HG03135 (cell line): ENCODE results near the gene JCHAIN.
"Not testable (repeated sequence)": the region's sequence is repeated elsewhere in the genome, so short reads cannot be mapped to it uniquely, and the experiment has no call there.

Source experiments
- ATAC-seq: cut with Tn5 transposase; IDR thresholded peaks from one replicate; pipeline ENCODE4 v1.9.1; 2021; ENCODE audit warnings: mild to moderate bottlenecking, moderate library complexity; ENCODE audit not compliant: unreplicated experiment

Gene JCHAIN

DNA sequence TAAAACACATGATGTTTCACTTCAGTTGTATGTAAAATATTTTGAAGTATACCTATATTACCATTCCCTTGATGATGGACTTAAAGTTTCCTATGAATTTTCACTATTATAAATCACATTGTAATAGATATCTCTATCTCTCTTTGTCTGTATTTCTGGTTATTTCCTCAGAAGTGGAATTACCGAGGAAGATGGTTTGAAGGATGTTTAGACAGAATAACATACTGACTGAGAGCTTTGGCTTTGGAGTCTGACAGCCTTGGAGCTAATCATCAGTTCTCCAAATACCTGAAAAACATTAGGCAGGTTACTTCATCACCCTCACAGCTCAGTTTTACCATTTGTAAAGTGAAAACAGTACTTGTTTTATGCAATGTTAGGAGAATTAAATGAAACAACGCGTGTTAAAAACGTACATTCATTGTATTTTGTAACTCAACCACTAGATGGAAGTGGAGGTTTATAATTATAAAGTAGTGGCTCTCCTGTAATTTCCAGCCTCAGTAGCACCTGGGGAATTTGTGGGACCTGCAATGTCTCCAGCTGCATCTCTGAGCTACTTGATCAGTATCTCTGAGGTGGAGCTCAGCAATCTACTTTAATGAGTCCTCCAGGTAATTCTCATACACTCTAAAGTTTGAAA is 14.3 kb downstream of the JCHAIN start:
- no peak for ATAC-seq

DNA sequence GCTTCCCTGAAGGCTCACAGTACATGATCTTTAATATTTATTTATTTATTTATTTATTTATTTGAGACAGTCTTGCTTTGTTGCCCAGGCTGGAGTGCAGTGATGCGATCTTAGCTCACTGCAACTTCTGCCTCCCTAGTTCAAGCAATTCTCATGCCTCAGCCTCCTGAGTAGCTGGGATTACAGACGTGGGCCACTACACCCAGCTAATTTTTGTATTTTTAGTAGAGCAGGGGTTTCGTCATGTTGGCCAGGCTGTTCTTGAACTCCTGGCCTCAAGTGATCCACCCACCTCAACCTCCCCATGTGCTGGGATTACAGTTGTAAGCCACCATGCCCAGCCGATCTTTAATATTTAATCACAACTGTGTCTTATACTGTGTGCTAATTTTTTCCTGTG is 15.6 kb downstream of the JCHAIN start:
- ATAC-seq = not testable (repeated sequence)

DNA sequence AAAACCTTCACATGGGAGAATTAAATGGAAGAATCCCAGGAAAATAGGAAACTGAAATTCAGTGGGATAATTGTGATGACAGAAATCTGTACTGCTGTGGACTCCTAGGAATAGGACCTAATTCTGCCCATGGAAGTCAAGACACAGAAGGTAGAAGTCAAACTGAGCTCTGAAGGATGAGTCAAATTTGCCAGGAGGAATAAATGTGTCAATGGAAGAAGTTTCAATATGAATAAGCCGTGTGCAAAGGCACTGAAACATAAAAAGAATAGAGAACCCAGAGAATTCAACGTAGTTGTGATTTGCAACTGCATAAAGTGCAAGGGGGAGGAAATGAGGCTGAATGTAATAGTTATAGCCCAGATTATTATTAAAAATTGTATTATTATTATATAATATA is 26.1 kb downstream of the JCHAIN start:
- ATAC-seq = no peak

DNA sequence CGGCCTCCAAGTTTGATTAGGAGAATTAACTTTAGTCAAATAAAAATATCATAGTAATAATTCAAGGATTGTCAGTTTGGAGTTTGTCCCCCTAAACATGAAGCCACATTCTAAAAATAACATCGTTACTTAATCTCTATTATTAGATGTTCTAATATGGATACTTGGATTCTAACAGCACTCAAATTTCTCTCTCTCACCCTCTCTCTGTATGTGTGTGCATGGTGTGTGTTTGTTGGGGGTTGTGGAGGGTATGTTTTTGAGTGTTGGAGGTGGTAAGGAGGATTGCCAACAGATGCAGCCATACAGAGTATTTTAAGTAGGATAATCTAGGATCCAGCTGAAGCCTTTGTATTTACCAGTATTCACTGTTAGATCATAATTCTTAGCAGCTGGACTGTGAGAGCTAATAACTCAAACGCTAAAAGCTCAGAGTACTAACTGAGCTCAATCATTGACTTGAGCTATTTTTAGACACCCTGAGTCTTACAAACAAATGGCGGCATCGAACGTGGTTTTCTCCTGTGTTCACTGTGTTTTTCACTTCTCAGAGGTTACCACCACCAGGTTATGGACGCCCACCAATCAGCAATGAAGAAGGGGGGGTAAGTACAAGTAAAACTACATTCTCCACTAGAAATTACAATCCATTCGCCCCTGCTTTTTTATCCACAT is 28.9 kb downstream of the JCHAIN start:
- ATAC-seq = peak; percentile 66

DNA sequence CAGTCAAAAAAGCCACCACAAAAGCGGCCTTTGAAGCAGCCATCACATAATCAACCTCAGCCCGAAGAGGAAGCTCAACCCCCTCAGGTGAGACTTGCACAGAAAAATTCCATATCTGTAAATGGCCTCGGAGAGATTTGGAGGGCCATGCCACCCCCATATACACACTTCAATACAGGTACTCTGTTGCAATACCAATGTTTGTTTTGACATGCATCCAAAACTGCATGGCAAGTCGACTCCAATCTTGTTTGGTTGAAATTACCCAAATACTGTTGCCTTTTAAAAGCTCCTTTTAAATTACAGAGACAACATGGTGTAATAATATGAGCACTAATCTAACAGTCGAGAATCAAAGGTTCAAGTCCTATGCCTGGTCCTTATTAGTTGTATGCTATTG is 31.8 kb downstream of the JCHAIN start:
- ATAC-seq = no peak

DNA sequence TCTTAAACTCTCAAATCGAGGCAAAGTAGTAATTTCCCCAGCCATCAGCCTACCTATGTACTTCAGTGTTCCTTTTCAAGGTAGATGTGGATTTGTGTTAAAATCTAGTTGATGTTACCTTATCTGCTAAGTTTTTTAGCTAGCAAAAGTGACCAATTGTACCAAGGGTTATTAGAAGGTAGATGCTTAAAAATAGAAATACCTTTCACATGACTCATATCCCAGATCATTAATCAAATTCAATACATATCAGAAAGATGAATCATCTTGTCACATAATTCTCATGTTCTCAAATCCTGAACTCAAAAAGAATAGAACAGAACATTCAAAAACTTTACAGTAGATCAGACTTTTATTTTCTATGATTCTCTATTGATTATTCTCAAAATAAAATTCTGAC is 34.3 kb downstream of the JCHAIN start:
- ATAC-seq = no peak

DNA sequence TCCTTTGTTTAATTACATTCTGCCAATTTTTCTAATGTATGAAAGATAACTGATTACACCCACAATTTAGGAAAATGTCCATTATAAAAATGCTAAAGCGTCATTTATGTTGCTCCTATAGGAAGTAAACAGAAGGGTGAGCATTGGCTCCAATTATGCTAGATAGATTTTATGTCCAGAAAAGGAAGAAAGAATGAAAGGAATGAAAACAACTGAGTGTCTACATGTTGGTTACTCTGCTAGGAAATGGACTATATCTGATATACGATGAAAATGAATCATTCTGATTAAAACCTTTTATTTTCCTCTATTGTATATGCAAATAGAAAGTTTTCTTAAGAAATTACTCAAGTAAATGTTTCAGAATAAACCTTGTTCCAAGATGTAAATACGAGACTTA is 36.1 kb downstream of the JCHAIN start:
- no peak for ATAC-seq

DNA sequence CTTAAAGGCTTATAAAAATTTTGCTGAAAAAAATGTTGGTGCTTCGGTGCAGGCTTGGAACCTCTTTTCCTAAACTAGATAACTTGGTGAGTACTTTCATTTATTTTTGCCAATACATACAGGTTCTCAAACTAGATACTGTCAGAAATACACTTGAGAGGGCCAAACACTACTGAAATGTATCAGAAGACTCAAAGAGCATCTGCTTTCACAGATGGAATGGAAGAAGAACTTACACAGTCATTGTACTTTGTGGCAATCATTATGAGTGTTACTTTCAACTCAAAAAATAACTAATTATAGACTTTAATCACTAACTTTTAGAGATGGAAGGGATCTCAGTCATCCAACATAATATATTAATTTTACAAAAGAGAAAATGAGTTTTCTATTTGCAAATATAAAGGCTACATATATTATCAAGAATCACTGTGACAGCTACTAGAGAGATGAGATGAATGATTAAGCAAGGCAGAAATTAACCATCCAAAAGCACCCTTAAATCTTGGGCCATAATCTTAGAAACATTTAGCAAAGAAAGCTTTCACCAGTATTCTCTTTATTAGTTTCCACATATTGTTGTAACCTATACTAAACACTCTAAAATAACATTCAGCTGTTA is 36.7 kb downstream of the JCHAIN start:
- peak; percentile 67 for ATAC-seq

DNA sequence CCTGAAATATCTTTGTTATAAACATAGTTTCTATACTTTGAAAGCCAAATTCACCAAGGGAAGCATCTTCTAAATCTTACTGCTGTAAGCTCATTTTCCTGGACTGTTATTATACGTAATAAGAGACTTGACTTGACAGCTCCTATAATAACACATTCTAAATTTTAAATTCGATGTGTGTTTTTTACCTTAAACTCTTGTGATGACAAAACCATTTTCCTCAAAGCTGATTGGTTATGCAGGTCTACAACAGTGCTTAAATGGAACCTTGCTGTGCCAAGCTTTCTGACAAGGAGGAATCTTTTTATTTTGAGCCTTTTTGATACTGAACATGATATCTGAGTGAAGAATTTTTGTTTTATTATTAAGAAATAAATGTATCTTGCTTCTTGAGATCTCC is 37.9 kb downstream of the JCHAIN start, which contains the start of gene ENAM:
Gene ENAM (plus strand): TSS at position 301 of the 400 bp plus-strand sequence. CDS start 757 bp downstream, outside the sequence.
- no peak for ATAC-seq

DNA sequence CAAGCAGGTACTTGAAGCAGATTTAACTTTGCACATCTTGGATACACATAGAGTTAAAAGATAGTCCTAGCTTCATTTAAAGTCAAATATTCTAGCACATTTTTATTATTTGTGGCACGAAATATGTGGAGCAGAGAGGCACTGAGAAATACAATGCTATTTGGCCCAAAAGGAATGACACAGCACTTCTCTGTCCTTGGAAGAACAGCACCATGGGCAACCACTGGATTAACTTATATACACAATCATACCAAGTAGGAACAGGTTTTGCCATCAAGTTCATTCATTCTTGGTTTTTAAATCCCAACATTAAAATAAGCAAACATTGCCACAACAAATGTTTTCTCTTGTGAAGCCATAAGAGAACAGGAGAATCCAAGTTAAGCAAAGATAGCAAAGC is 38.7 kb downstream of the JCHAIN start:
- no peak for ATAC-seq

DNA sequence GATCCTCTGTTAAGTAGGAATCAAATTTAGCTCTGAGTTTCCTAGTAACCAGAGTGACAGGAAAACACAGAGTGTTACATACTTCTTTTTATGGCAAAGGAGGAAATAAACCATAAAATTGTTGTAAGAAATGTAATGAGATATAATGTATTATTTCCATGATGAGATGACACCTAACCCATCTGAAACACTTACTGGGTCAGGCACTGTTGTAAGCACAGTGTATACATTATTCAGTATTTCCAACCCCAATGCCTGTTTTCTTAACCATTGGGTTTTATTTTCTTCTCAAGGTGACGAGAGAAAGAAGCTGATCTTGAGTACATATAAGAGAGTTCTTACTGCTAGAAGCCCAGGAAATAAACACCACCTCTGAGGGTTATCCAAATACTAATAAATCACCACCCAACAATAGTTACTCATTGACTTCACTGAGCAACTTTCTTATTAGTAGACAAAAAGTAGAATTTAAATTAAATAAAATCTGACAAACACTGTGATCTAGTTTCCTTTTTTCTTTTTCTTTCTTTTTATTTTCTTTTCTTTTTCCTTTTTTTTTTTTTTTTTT is 42.0 kb downstream of the JCHAIN start:
- ATAC-seq = no peak

DNA sequence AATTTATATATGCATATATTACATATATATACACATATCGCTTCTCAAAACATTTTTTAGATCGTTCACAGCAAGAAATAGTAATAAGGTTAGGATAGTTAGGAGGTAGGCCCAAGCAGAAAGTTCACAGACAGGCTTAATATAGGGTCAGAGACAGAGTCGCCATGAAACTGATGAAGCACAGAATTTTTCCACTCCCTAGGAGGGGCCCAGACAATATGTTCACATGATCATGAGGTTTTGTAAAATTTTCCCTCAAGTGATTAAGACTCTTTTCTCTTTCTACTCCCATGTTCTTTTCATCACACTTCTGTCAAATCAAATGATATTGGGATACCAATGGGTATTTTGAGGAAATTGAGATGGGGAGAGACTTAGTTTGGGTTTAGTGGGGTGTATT is 43.0 kb downstream of the JCHAIN start:
- no peak for ATAC-seq

DNA sequence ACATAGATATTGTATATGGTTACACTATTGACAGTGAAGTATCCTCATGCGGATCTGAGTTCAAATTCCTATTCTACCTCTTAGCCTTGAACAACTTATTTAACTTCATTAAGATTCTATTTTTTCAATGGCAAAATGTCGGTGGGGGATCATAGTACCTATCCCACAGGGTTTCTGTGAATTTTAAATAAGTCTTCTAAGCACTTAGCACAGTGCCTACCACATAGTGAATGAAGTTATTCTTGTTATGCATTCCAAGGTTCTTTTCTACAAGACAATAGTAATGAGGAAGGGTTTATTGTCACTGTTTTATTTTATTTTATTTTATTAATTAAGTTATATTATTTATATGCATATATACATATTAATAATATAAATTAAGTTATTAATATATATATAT is 46.5 kb downstream of the JCHAIN start:
- no peak for ATAC-seq

DNA sequence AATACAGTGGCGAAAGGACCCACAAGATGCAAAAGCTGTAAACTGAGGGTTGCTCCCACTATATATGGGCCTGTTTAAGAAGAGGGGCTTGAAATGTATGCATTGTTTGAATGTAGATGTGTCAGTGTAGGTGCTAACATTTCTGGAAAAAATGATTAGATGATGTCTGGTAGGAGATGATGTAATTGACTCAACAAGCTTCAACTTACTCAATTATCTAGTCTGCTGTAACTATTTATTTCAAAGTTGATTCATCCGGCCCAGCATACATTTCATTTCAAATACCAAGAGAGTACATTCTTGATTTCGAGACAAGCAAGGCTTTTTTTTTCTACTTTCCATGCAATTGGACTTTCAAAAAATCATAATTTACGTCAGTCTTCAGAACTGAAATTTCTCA is 47.0 kb downstream of the JCHAIN start:
- no peak for ATAC-seq

DNA sequence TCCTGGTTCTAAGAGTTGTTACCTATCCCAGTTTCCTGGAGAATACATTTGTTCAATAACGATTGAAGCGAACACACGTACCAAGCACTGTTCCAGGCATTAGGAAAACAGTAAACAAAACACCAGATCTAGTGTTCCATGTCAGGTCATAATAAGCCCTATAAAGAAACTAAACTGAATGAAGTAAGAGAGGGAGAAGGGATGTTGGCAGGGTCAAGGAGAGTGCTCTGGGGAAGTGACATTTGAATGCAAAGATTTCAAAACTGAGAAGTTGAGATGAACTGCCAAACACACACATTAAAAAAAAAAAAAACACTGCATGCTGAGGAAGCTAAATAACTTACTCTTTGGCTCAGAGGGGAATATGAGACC is 52.1 kb downstream of the JCHAIN start:
- no peak for ATAC-seq

DNA sequence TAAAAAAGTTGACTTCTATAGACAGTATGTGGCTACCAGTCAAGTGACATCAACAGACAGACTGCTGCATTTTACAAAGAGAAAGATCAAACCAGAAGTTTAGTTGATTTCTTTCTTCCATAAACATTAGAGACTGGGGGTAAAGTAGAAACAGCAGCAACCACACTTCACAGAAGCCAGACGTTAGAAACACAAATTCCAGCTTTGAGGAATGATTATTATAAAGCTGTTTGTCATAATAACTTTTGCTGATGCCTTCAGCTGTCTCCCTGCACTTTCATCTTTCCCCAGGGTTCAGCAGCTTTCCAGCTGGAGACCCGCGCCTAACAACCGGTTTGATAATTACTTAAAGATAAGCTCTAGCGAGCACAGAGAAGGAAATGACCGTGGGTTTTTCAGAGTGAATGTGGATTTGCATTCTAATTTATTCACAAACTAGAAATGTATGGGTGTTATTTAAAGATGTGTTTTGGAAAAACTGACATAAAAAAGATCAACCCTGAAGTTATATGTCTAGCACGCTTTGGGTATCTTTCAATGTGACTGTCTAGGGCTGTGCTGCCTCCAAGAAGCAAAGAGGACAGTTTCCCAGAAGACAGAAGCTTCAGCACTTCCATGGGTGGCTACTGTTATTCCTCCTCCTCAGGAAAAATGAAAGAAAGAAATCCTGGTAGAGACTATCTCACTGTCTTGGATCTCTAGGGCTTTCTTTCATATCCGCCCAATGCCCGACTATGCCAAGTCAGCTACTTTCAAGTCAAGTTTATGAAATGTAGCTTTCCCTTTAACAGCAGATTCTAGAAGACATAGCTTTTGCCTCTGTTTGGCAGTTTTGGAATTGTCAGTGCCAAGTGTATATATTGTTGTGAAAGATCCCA is 52.8 kb downstream of the JCHAIN start:
- ATAC-seq = peak; percentile 67

DNA sequence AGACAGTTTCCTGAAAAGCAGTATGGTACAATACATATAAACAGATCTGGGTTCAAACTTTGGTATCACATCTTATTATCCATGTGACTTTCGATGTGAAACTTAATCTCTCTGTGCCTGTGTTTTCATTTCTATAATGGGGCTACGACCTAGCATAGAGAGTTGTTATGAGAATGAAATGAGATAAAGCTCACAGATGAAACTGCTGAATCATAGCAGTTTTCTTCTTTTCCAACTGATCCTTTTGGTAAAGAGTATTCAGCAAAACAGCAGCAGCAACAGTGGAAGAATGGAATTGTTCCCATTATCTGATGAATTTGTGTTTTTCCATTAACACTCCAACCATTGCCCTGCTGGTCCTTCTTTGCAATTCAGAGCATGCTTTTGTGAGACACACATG is 58.0 kb downstream of the JCHAIN start:
- ATAC-seq = no peak

DNA sequence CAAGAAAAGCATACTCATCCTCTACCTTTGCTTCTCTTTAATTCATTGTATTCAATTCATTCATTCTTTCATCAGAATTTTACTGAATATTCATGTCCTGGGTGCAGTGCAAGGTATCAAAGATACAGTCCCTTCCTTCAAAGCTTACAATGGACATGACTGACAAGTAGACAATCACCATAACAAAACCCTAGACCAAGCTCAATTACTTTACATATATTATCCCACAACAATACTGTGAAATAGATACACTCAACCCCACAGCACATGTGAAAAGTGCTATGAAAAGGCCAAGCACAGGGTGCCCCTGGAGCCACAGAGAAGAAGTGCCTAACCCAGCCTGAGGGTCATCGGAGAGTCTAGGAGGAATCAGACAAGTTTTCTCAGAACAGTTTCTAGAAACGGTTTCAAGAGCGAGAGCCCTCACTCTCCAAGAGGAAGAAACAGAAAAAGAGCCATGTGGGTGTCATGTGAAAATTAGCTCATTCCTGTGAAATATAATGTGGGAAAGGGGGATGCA is 58.9 kb downstream of the JCHAIN start:
- ATAC-seq = no peak

DNA sequence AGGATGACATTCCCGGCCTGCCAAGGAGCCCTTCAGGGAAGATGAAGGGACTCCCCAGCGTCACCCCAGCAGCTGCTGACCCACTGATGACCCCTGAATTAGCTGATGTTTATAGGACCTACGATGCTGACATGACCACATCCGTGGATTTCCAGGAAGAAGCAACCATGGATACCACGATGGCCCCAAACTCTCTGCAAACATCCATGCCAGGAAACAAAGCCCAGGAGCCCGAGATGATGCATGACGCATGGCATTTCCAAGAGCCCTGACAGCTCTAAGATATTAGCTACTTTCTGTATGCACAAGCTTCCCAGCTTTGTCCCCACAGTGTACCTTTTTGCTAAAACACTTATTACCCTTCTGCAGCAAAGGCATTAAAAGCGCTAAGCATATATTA is 59.8 kb downstream of the JCHAIN start:
- no peak for ATAC-seq
